T-helper 1 cell treated with Interleukin-12 subunit alpha and Interleukin-12 subunit beta and Interleukin-4 antibody, amounts not matched to agents 30 μg/mL and 1 μg/mL, for 36 hours (primary cell): ENCODE measurements around the gene HS3ST5.
"Not testable (repeated sequence)": the region's sequence is repeated elsewhere in the genome, so short reads cannot be mapped to it uniquely, and the experiment has no call there.

Source experiments
- H3K27ac Mint-ChIP-seq: one replicate; pipeline ENCODE4 v1.8.0; 2021; ENCODE audit warnings: mild to moderate bottlenecking, mixed read lengths
- H3K27me3 Mint-ChIP-seq: one replicate; pipeline ENCODE4 v1.8.0; 2021; ENCODE audit warnings: low read depth, mixed read lengths
- H3K36me3 Mint-ChIP-seq: one replicate; pipeline ENCODE4 v1.8.0; 2021; ENCODE audit warnings: low read depth, mixed read lengths
- H3K4me1 Mint-ChIP-seq: one replicate; pipeline ENCODE4 v1.8.0; 2021; ENCODE audit warnings: low read depth, mixed read lengths
- H3K4me3 Mint-ChIP-seq: one replicate; pipeline ENCODE4 v1.8.0; 2021; ENCODE audit warnings: mild to moderate bottlenecking, moderate library complexity, mixed read lengths
- H3K9me3 Mint-ChIP-seq: one replicate; pipeline ENCODE4 v1.8.0; 2021; ENCODE audit warnings: mixed read lengths

HS3ST5 gene

DNA sequence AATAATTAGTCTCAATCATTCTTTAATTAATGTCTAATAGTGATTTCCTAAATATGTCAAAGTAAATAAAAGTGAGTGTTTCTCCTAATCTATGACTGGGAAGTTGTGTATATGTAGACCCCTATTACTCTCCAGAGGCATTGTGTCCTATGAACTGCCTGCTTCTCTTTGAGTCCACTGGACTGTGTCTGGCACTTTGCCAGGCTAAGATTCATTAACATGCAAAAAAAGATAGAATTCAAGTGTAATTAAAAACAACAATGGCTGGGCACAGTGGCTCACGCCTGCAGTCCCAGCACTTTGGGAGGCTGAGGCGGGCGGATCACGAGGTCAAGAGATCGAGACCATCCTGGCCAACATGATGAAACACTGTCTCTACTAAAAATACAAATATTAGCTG is 298.3 kb downstream of the HS3ST5 start:
- H3K4me1 Mint-ChIP-seq: not testable (repeated sequence)

GRCh38 chr6:114042267-114043016 is 300.4 kb downstream of the HS3ST5 start:
- H3K36me3 Mint-ChIP-seq: no peaks in the 10 kb centered on the region
- no peak overlapping the region for H3K27ac Mint-ChIP-seq
- H3K27me3 Mint-ChIP-seq: no peaks in the 10 kb centered on the region
- no peaks in the 10 kb centered on the region for H3K9me3 Mint-ChIP-seq
- H3K4me1 Mint-ChIP-seq: no peaks in the 10 kb centered on the region
- H3K4me3 Mint-ChIP-seq: no peak overlapping the region

More for the DNA sequence above, 298.3 kb downstream of the HS3ST5 start:
- not testable (repeated sequence) for H3K9me3 Mint-ChIP-seq, H3K4me3 Mint-ChIP-seq, H3K27ac Mint-ChIP-seq, H3K36me3 Mint-ChIP-seq, H3K27me3 Mint-ChIP-seq

DNA sequence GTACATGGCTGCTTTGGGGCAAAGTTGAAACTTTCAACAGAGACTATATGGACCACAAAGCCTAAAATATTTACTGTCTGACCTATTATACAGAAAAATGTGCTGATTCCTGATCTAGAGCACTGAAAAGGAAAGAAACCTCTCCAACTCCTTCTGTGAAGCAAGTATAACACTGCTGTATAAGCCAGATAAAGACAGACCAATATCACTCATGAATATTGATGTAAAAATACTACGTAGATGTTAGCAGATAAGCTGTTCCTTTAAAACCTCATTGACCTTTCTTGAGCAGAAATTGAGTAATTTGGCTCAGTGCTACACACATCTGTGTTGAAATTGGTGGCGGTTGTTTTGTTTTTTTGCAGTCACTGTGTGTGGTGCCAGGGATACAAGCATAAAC is 302.0 kb downstream of the HS3ST5 start:
- H3K27ac Mint-ChIP-seq: no peak overlapping the region
- H3K27me3 Mint-ChIP-seq: no peaks in the 10 kb centered on the region
- H3K4me3 Mint-ChIP-seq: no peak overlapping the region

DNA sequence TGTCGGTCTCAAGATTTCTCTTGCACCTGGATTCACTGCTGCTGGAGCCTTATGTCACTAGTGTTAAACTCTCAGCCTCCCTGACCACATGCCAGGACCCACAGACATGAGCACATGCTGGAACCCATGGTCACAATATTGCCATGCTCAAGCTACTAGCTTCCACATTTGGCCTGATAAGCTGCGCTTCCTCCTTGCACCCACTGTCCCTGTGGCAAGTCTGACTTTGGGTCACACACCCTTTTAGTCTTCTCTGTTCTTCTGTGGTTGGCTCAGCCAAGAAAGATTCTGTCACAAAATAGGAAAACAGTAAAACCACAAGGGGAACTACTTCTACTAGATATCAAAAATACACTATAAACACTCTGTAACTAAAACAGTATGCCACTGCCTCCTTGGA is 303.0 kb downstream of the HS3ST5 start:
- Mint-ChIP-seq H3K4me3 (no peak overlapping the region), H3K36me3 (no peaks in the 10 kb centered on the region), H3K27ac (no peak overlapping the region), H3K27me3 (no peaks in the 10 kb centered on the region), H3K4me1 (no peaks in the 10 kb centered on the region), H3K9me3 (no peaks in the 10 kb centered on the region)

More for the DNA sequence above, 302.0 kb downstream of the HS3ST5 start:
- Mint-ChIP-seq H3K4me1 (no peaks in the 10 kb centered on the region), H3K9me3 (no peaks in the 10 kb centered on the region), H3K36me3 (no peaks in the 10 kb centered on the region)

DNA sequence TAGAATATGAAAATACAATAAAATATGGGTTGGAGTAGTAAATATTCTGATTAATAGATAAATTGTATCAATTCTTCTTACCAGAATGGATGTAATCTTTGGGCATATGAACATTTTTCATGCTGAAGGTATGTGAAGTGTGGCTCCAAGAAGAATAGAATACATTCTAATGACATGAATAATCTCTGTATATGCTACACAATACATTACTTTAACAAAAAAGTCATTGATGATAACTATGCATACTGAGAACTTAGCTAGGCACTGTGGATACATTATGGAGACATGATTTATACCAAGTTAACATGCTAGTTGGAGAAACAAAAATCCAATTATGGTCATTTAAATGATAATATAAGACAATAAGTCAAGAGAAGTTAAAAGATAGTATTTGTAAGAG is 309.2 kb downstream of the HS3ST5 start:
- no peak overlapping the region for H3K27ac Mint-ChIP-seq
- H3K36me3 Mint-ChIP-seq: no peaks in the 10 kb centered on the region
- H3K9me3 Mint-ChIP-seq: no peaks in the 10 kb centered on the region
- no peak overlapping the region for H3K4me3 Mint-ChIP-seq
- H3K4me1 Mint-ChIP-seq: no peaks in the 10 kb centered on the region
- peaks cover 4% of the 10 kb centered on the region for H3K27me3 Mint-ChIP-seq

GRCh38 chr6:114032721-114033120 is 310.1 kb downstream of the HS3ST5 start:
- Mint-ChIP-seq H3K4me3 (no peak overlapping the region), H3K9me3 (no peaks in the 10 kb centered on the region), H3K27me3 (peaks cover 4% of the 10 kb centered on the region), H3K27ac (no peak overlapping the region), H3K36me3 (no peaks in the 10 kb centered on the region), H3K4me1 (no peaks in the 10 kb centered on the region)

DNA sequence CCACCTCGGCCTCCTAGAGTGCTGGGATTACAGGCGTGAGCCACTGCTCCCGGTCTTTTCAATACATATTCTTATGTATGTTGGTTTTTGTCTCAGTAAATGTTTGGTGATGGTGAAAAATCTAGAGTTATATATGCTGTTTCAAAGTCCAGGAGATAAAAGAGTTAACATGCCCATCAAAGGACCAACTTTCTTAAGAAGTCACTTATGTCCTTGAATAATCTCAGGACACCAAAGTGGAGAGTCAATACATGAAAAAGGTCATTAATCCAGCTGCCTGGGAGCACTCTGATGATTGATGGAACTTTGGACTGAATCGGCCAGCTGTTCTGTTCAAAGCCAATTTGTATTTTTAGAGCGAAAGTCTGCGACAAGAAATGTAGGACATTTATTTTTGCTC is 312.1 kb downstream of the HS3ST5 start:
- Mint-ChIP-seq H3K36me3 (no peaks in the 10 kb centered on the region), H3K4me1 (no peaks in the 10 kb centered on the region), H3K27ac (no peak overlapping the region), H3K9me3 (no peaks in the 10 kb centered on the region), H3K27me3 (peaks cover 4% of the 10 kb centered on the region), H3K4me3 (no peak overlapping the region)

- H3K27me3 Mint-ChIP-seq: no peaks in the 10 kb centered on the region
- no peaks in the 10 kb centered on the region for H3K4me1 Mint-ChIP-seq
- H3K27ac Mint-ChIP-seq: no peak overlapping the region
- H3K9me3 Mint-ChIP-seq: no peaks in the 10 kb centered on the region
- no peak overlapping the region for H3K4me3 Mint-ChIP-seq
- no peaks in the 10 kb centered on the region for H3K36me3 Mint-ChIP-seq
Observed at GRCh38 chr6:114024746-114025145, 318.1 kb downstream of the HS3ST5 start.

DNA sequence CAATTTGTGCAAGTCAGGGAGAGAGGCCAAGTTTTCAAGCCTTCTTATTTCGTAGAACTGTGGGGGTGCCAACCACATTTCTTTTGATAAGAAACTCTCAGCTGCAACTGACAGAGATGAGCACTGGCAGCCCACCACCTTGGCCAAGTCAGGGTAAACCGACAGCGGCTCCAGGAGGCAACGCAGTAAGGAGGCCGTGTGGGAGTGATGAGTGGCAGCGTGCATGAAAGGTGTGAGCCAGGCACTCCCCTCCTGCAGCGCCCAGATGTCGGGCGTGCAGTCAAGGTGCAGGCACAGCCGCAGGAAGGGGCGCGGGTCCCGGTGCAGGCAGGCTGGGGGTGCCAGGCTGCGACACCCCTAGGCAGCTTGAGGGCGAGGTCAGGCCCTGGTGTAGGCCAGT is 322.6 kb downstream of the HS3ST5 start:
- Mint-ChIP-seq H3K27me3 (peaks cover 3% of the 10 kb centered on the region), H3K4me1 (no peaks in the 10 kb centered on the region), H3K4me3 (no peak overlapping the region), H3K27ac (no peak overlapping the region), H3K9me3 (no peaks in the 10 kb centered on the region), H3K36me3 (no peaks in the 10 kb centered on the region)

- H3K4me1 Mint-ChIP-seq, H3K36me3 Mint-ChIP-seq, H3K9me3 Mint-ChIP-seq, H3K27me3 Mint-ChIP-seq, H3K4me3 Mint-ChIP-seq, H3K27ac Mint-ChIP-seq: not testable (repeated sequence)
Observed at GRCh38 chr6:114017146-114017545, 325.7 kb downstream of the HS3ST5 start.

GRCh38 chr6:114014106-114014505 is 328.7 kb downstream of the HS3ST5 start:
- not testable (repeated sequence) for H3K27ac Mint-ChIP-seq, H3K27me3 Mint-ChIP-seq, H3K4me3 Mint-ChIP-seq, H3K4me1 Mint-ChIP-seq, H3K36me3 Mint-ChIP-seq, H3K9me3 Mint-ChIP-seq

DNA sequence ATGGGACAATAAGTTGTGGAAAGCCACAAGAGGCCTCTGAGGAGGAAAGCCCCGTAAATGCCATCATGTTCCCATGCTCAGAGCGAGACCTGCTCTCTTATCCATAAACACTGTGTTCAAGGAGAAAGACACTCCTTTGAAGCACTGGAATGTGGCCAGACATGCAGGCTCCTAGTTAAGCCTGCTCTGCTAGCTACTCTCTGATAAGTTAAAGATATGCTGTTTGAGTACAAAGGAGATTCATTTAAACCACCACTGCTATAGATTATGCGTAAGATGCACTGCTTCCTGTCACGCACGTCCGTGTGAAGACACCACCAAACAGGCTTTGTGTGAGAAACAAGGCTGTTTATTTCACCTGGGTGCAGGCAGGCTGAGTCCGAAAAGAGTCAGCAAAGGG is 331.3 kb downstream of the HS3ST5 start:
- H3K27me3 Mint-ChIP-seq, H3K36me3 Mint-ChIP-seq, H3K9me3 Mint-ChIP-seq: not testable (repeated sequence)
- Mint-ChIP-seq H3K4me1 (peaks cover 17% of the 10 kb centered on the region), H3K27ac (peak overlapping the region; percentile 88), H3K4me3 (peak overlapping the region; percentile 17)

- Mint-ChIP-seq H3K36me3 (peaks cover 3% of the 10 kb centered on the region), H3K4me3 (no peak overlapping the region), H3K27ac (no peak overlapping the region), H3K9me3 (peaks cover 3% of the 10 kb centered on the region), H3K4me1 (peaks cover 17% of the 10 kb centered on the region), H3K27me3 (peaks cover 3% of the 10 kb centered on the region)
Observed at GRCh38 chr6:114010540-114010939, 332.3 kb downstream of the HS3ST5 start.

- peaks cover 7% of the 10 kb centered on the region for H3K27me3 Mint-ChIP-seq
- H3K36me3 Mint-ChIP-seq: peaks cover 3% of the 10 kb centered on the region
- H3K9me3 Mint-ChIP-seq: peaks cover 3% of the 10 kb centered on the region
- peaks cover 17% of the 10 kb centered on the region for H3K4me1 Mint-ChIP-seq
- H3K27ac Mint-ChIP-seq: no peak overlapping the region
- no peak overlapping the region for H3K4me3 Mint-ChIP-seq
Observed at GRCh38 chr6:114009192-114009591, 333.6 kb downstream of the HS3ST5 start.

DNA sequence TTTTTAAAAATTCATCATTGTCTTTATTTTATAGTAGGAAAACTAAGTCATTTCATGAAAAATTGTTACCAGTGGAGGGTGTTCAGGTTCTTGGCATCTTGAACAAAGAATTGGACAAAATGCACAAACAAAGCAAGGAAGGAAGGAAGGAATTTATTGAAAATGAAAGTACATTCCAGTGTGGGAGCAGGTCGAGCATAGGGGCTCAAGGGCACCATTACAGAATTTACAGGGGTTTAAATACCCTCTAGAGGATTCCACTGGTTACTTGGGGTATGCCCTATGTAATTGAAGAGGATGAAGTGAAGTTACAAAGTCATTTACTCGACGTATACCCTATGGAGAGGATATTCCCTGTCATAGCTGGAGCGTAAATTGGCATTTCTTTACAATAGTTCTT is 334.5 kb downstream of the HS3ST5 start:
- Mint-ChIP-seq H3K9me3 (peaks cover 3% of the 10 kb centered on the region), H3K4me1 (peaks cover 17% of the 10 kb centered on the region), H3K36me3 (peaks cover 3% of the 10 kb centered on the region), H3K4me3 (no peak overlapping the region), H3K27ac (no peak overlapping the region), H3K27me3 (peaks cover 7% of the 10 kb centered on the region)

DNA sequence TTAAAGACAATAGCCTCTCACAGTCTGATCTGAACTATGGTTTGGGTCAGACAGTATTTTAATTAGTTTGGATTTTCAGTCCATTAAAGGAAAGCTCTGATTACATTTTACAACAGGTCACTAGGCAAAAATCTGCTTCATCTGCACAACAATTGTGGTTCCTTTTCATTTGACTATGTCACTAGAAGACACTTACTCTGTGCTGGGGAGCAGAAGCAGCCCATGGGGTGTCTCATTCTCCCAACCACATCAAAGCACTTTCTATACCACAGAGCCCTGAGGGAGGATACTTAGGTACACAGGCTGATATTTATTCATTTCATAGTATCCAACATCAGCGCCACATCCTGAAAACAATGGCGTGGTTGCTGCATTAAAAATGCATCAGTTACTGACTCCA is 335.3 kb downstream of the HS3ST5 start:
- Mint-ChIP-seq H3K4me3 (peak overlapping the region; percentile 10), H3K27ac (no peak overlapping the region), H3K9me3 (peaks cover 3% of the 10 kb centered on the region), H3K27me3 (peaks cover 7% of the 10 kb centered on the region), H3K4me1 (peaks cover 17% of the 10 kb centered on the region), H3K36me3 (peaks cover 3% of the 10 kb centered on the region)
